GM21423 (cell line): ENCODE data around the gene ITPRIP.

Experiments used
- ATAC-seq: cut with Tn5 transposase; IDR thresholded peaks from one replicate; pipeline ENCODE4 v1.9.1; 2021; ENCODE audit warnings: mild to moderate bottlenecking, moderate library complexity; ENCODE audit not compliant: unreplicated experiment

Gene ITPRIP

GRCh38 chr10:104288355-104288754, 49.9 kb downstream of the ITPRIP start:
- ATAC-seq, result no peak

- ATAC-seq, result no peak
Measured at GRCh38 chr10:104286939-104287338, 51.3 kb downstream of the ITPRIP start.

DNA sequence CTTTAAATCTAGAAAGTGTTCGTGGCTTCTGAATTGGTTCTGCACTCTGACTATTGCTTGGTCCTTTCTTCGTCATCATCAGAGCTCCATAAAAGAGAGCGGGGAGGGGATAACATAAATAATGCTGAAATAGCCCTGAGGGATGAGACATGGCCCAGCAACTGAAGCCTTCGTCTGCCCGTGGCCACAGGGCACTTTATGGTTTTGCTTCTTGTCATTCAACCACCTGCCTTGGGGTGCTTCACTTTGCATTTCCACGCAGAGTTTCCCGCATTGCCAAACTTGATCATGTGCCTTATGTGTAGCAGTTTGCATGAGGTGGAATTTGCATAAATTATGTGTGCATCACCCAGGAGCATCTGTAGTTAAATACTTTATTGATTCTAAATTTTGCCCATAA, 53.4 kb downstream of the ITPRIP start:
- no peak for ATAC-seq

DNA sequence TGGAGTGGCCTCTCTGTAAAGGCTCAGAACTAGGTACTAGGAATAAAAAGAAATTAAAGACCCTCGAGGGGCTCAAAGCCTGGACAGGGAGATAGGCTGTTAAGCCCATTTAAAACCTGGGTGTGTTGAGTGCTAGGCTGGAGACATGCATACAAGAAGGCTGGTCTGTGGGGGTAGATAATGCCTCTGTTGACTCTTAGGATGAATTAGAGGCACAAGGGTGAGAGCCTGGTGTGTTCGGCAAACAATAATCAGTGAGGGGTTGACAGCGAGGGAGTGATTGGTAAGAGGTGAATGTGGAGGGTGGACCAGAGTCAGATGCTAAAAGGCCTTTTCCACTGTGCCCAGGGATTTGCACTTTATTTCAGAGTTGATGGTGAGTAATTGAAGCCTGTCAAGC, 56.6 kb downstream of the ITPRIP start:
- no peak for ATAC-seq

DNA sequence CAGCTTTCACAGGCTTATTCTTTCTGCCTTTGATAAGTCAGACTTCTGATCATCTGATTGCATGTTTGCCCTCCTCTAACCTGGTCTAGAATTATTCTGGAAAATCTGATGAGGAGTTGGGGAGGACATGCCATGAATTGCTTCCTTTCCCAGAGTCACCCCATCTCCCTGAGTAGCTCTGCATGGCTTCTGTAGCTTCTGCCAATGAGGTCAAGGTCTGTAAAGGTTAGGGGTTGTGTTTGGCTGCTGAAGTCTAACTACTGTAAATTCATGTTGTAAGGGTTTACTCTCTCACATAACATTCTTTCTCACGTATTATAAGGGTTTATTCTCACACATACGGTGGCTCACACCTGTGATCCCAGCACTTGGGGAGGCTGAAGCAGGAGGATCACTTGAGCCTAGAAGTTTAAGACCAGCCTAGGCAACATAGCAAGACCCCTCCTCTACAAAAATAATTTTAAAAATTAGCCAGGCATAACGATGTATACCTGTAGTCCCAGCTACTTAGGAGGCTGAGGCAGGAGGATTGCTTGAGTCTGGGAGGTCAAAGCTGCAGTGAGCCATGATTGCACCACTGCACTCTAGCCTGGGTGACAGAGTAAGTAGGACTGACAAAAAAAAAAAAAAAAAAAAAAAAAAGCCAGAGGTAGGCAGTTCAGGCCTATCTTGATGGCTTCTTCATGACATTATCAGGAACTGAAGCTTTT, 58.6 kb downstream of the ITPRIP start:
- ATAC-seq, result no peak

- no peak for ATAC-seq
Measured at GRCh38 chr10:104277785-104278184, 60.5 kb downstream of the ITPRIP start.

- ATAC-seq, result no peak
Measured at GRCh38 chr10:104276192-104276591, 62.1 kb downstream of the ITPRIP start.

- ATAC-seq, result peak; percentile 90
Measured at GRCh38 chr10:104274762-104275721, 63.2 kb downstream of the ITPRIP start.

GRCh38 chr10:104273899-104274575, 64.2 kb downstream of the ITPRIP start:
- no peak for ATAC-seq

DNA sequence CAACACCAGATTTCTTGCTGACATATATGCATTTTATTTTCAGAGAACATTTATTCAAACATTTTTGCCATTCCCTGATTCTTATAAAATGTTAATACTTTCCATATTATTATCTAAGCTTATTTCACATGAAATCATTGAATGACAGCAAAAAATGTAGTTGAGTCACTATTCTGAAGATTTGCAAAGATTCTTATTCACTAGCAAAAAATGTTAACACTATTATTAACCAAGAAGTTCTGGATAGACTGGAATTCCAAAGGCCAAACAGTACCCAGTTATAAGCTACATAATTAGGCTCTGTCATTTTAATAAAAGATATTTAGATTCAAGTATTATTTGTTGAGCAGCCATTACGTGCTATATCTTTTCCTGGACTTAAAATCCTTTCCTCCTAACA, 65.0 kb downstream of the ITPRIP start:
- no peak for ATAC-seq

- ATAC-seq, result peak; percentile 98
Measured at GRCh38 chr10:104268713-104269645, 69.3 kb downstream of the ITPRIP start, which contains the start of gene GSTO2. TSS of gene GSTO2 (plus strand) at chr10:104269184. CDS start at chr10:104274916, 5,732 bp downstream.

GRCh38 chr10:104268405-104268712, 69.9 kb downstream of the ITPRIP start:
- ATAC-seq, result no peak

- ATAC-seq, result no peak
Measured at GRCh38 chr10:104267721-104268404, 70.4 kb downstream of the ITPRIP start.

DNA sequence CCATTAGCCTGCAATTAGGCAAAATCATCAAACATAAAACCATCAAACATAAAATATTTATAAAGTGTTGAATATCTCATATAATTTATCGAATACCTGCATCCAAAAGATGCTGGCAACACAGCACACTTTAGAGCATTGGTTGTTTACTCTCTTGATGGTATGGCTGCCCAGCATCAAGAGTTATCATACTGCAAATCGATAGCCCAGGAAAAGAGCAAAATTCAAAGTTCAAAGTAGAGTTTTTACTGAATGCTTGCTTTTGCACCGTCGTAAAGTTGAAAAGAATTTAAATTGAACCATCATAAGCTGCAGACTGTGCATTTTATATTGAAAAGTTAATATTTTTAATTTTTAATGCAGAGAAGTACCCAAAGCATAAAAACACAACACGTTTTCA, 73.5 kb downstream of the ITPRIP start:
- ATAC-seq, result no peak

DNA sequence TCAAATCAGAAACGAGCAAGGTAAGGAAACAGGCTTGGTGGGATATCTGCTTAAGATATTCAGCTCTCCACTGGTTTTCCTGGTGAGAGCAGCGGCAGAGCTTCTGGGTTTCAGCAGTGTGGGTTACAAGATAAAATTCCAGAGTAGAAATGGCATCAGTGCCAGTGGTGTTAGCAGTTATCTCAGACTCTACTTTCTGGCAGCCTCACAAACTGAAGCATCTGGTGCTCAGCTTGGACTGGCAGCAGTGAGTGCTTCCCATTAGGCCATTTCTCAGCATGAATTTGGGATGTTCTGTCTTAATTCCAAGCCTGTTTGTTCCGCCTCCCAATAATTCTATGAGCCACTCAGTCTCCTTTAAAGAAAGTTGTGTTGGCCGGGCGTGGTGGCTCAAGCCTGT, 76.2 kb downstream of the ITPRIP start:
- ATAC-seq, result no peak

DNA sequence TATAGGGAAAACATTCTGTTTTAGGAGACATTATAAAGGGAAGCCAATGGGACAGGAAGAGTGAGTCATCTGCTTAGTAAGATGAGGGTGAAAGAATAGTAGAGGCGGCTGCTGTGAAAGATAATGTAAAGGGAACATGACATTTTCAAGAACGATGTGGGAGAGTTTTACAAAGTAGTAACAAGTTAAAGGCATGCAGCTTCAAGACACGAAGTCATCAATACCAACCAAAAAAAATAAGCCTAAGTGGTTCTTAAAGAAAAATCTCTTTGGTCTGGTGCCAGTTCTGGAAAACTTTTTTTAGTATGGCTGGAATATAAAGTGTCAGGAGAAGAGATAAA, 77.5 kb downstream of the ITPRIP start:
- no peak for ATAC-seq

GRCh38 chr10:104259999-104260774, 78.1 kb downstream of the ITPRIP start:
- no peak for ATAC-seq
